DOHH2 (cell line): ENCODE data around the gene BEST2.

Source experiments
- H3F3A ChIP-seq: fragments of 200-600 bp; sonication (generic), shearing (Covaris generic); 2 replicates; pipeline ENCODE4 v1.6.0; 2016; ENCODE audit warnings: antibody characterized with exemption, mild to moderate bottlenecking; ENCODE audit not compliant: control insufficient read depth, insufficient read depth
- H3K27ac ChIP-seq: fragments of 200-600 bp; sonication (generic); 2 replicates; pipeline ENCODE4 v1.5.1; 2014; ENCODE audit warnings: low read depth, mild to moderate bottlenecking, low read length, moderate library complexity
- H3K27me3 ChIP-seq: fragments of 200-600 bp; sonication (generic); 2 replicates; pipeline ENCODE4 v1.6.1; 2014; ENCODE audit warnings: mild to moderate bottlenecking, low read length, mixed read lengths; ENCODE audit not compliant: control insufficient read depth
- H3K36me3 ChIP-seq: fragments of 200-600 bp; sonication (generic); 2 replicates; pipeline ENCODE4 v1.6.1; 2014; ENCODE audit warnings: mild to moderate bottlenecking, low read length, moderate library complexity, mixed read lengths; ENCODE audit not compliant: control insufficient read depth
- H3K4me1 ChIP-seq: fragments of 200-600 bp; sonication (generic); 2 replicates; pipeline ENCODE4 v1.6.1; 2014; ENCODE audit warnings: mild to moderate bottlenecking, low read length, mixed read lengths; ENCODE audit not compliant: control insufficient read depth
- H3K4me2 ChIP-seq: fragments of 200-600 bp; sonication (generic); 2 replicates; pipeline ENCODE4 v1.6.0; 2014; ENCODE audit warnings: mild to moderate bottlenecking, low read length, moderate library complexity
- H3K4me3 ChIP-seq: fragments of 200-600 bp; sonication (generic); 2 replicates; pipeline ENCODE4 v1.5.1; 2014; ENCODE audit warnings: mild to moderate bottlenecking, low read length, mixed read lengths
- H3K79me2 ChIP-seq: fragments of 200-600 bp; sonication (generic); 2 replicates; pipeline ENCODE4 v1.6.1; 2014; ENCODE audit warnings: mild to moderate bottlenecking, low read length, mixed read lengths; ENCODE audit not compliant: control insufficient read depth
- H3K9me2 ChIP-seq: fragments of 200-600 bp; sonication (generic); replicated peaks from 2 replicates; pipeline ENCODE4 v1.6.1; 2014; ENCODE audit warnings: mild to moderate bottlenecking, low read length, mixed read lengths; ENCODE audit not compliant: control insufficient read depth
- H3K9me3 ChIP-seq: fragments of 200-600 bp; sonication (generic); 2 replicates; pipeline ENCODE4 v1.6.1; 2014; ENCODE audit warnings: antibody characterized with exemption, low read length, mixed read lengths; ENCODE audit not compliant: control insufficient read depth, insufficient read depth
- H4K20me1 ChIP-seq: fragments of 200-600 bp; sonication (generic); 2 replicates; pipeline ENCODE4 v1.6.0; 2014; ENCODE audit warnings: low read depth, mild to moderate bottlenecking, antibody characterized with exemption, low read length, moderate library complexity; ENCODE audit not compliant: control insufficient read depth, insufficient read depth
- CTCF ChIP-seq: fragments of 200-600 bp; sonication (generic); IDR thresholded peaks from one replicate; pipeline ENCODE4 v1.5.1; 2014; ENCODE audit warnings: antibody characterized with exemption, mild to moderate bottlenecking, low read depth, low read length; ENCODE audit not compliant: poor library complexity, severe bottlenecking
- EZH2phosphoT487 ChIP-seq: fragments of 200-600 bp; sonication (generic); IDR thresholded peaks from 2 replicates; pipeline ENCODE4 v1.6.1; 2017; ENCODE audit warnings: borderline replicate concordance, mild to moderate bottlenecking, antibody characterized with exemption, low read length, moderate library complexity, mixed read lengths

BEST2 gene

GRCh38 chr19:12751635-12752034 is at the start of gene BEST2:
Gene BEST2 (plus strand): TSS chr19:12751791. CDS start chr19:12752593, 802 bp downstream.
- no peak within 1 kb of the TSS for H3K4me2 ChIP-seq
- no peak within 1 kb of the TSS for H3K4me3 ChIP-seq
- H3K27ac ChIP-seq, result no peak within 1 kb of the TSS

GRCh38 chr19:12703046-12703445 is 48.5 kb upstream of the BEST2 start:
- H3K27ac ChIP-seq, result no peak overlapping the region

More at GRCh38 chr19:12751635-12752034, at the start of gene BEST2:
- Histone ChIP-seq H3K9me2 (no peaks in the 10 kb centered on the region), H3K4me1 (peaks cover 10% of the 10 kb centered on the region), H3K36me3 (peaks cover 14% of the 10 kb centered on the region), H3K27me3 (peaks cover 26% of the 10 kb centered on the region), H3K79me2 (no peaks in the 10 kb centered on the region), H3F3A (no peaks in the 10 kb centered on the region), H4K20me1 (no peaks in the 10 kb centered on the region), H3K9me3 (no peaks in the 10 kb centered on the region)
- TF ChIP-seq EZH2phosphoT487, result no peak
- no peak for TF ChIP-seq CTCF

GRCh38 chr19:12705169-12705568 is 46.4 kb upstream of the BEST2 start:
- H3K79me2 ChIP-seq, result peaks cover 7% of the 10 kb centered on the region
- no peaks in the 10 kb centered on the region for H3K27me3 ChIP-seq
- no peak overlapping the region for H3K4me3 ChIP-seq
- no peak overlapping the region for H3K4me2 ChIP-seq
- H3K27ac ChIP-seq, result no peak overlapping the region
- H3K36me3 ChIP-seq, result peaks cover 89% of the 10 kb centered on the region
- no peaks in the 10 kb centered on the region for H3K9me2 ChIP-seq
- H3K9me3 ChIP-seq, result no peaks in the 10 kb centered on the region
- H3F3A ChIP-seq, result peaks cover 2% of the 10 kb centered on the region; the same call in 1 of the 2 replicates
- peaks cover 5% of the 10 kb centered on the region; the same call in 1 of the 2 replicates for H4K20me1 ChIP-seq
- H3K4me1 ChIP-seq, result peaks cover 12% of the 10 kb centered on the region
- TF ChIP-seq EZH2phosphoT487, result no peak
- TF ChIP-seq CTCF, result no peak

More at GRCh38 chr19:12703046-12703445, 48.5 kb upstream of the BEST2 start:
- Histone ChIP-seq H3K9me2 (no peaks in the 10 kb centered on the region), H3K4me2 (0 out of 2 replicates have a peak overlapping the region, but pooled peaks have one; percentile 8), H3K79me2 (peaks cover 5% of the 10 kb centered on the region), H3K4me1 (peaks cover 19% of the 10 kb centered on the region), H3K27me3 (no peaks in the 10 kb centered on the region), H3K4me3 (no peak overlapping the region), H3K9me3 (no peaks in the 10 kb centered on the region), H4K20me1 (peaks cover 5% of the 10 kb centered on the region; the same call in 1 of the 2 replicates), H3K36me3 (peaks cover 81% of the 10 kb centered on the region), H3F3A (peaks cover 15% of the 10 kb centered on the region)
- TF ChIP-seq CTCF (no peak), EZH2phosphoT487 (no peak)
